ENCODE results near the gene KEAP1. TPM values are rescaled to one million over a fixed set of nuclear protein-coding genes. Genes with fewer than 3 reads are reported as not detected.
"Not testable (repeated sequence)": the region's sequence is repeated elsewhere in the genome, so short reads cannot be mapped to it uniquely, and the experiment has no call there.

Gene KEAP1
- 10 to 100 TPM; 66.2 to 86.9 (median 76.4) TPM for total RNA-seq

- Histone ChIP-seq H3K27me3 (no peaks in the 10 kb centered on the region), H3K4me1 (peaks cover 31 to 53% (median 35%) of the 10 kb centered on the region in 3 donors), H3K4me3 (peak within 1 kb of the TSS; percentile 89 to 97 (median 94)), H3K27ac (peak within 1 kb of the TSS; percentile 98 to 99 (median 98)), H3K9me3 (no peaks in the 10 kb centered on the region), H3K36me3 (peaks cover 0 to 20% (median 11%) of the 10 kb centered on the region in 3 donors)
- TF ChIP-seq POLR2A (IDR thresholded peaks at IDR 0.05) (no peak), CTCF (IDR thresholded peaks at IDR 0.05) (no peak)
- no peak for DNase-seq
- 8% methylated on average over 23 to 29 of the region's 73 CpGs for WGBS, 2 donors
- intact Hi-C loops (cut with DNase I): loop anchor here (5.0 kb wide), 1 partner anchor 64 kb away; the partner anchor contains the start of genes CDKN2D and KRI1
Observed at GRCh38 chr19:10503002-10503789, at the start of gene KEAP1. TSS of gene KEAP1 (minus strand) at chr19:10503356. CDS start at chr19:10500033, 3,323 bp downstream.

GRCh38 chr19:10552510-10553053 is 49.4 kb upstream of the KEAP1 start:
- peak overlapping the region; percentile 28 to 89 (median 80) for H3K27ac ChIP-seq
- no peak for DNase-seq
- peaks cover 30 to 99% (median 46%) of the 10 kb centered on the region in 3 donors for H3K36me3 ChIP-seq
- H3K9me3 ChIP-seq: no peaks in the 10 kb centered on the region
- WGBS, 2 donors: 61 to 82% methylated on average over 7 of the region's 12 CpGs
- H3K4me1 ChIP-seq: peaks cover 32 to 74% (median 34%) of the 10 kb centered on the region in 3 donors
- intact Hi-C loops (cut with DNase I): loop anchor here (5.0 kb wide), 1 partner anchor 40 kb away; no protein-coding TSS in a partner anchor
- no peaks in the 10 kb centered on the region for H3K27me3 ChIP-seq
- no peak overlapping the region for H3K4me3 ChIP-seq
- TF ChIP-seq CTCF (IDR thresholded peaks at IDR 0.05) (no peak), POLR2A (IDR thresholded peaks at IDR 0.05) (no peak)

GRCh38 chr19:10551698-10552301 is 48.6 kb upstream of the KEAP1 start:
- TF ChIP-seq CTCF (IDR thresholded peaks at IDR 0.05) (peak in 4 of 6 experiments; percentile 9 to 50 (median 23)), POLR2A (IDR thresholded peaks at IDR 0.05) (no peak)
- H3K36me3 ChIP-seq: peaks cover 28 to 99% (median 49%) of the 10 kb centered on the region in 3 donors

GRCh38 chr19:10551006-10551405 is 47.9 kb upstream of the KEAP1 start:
- not testable (repeated sequence) for DNase-seq, H3K9me3 ChIP-seq, H3K27me3 ChIP-seq, H3K4me3 ChIP-seq, H3K27ac ChIP-seq
- WGBS, 2 donors: 70 to 91% methylated on average over 8 to 9 of the region's 9 CpGs
- intact Hi-C loops (cut with DNase I): loop anchor here (5.0 kb wide), 1 partner anchor 39 kb away; no protein-coding TSS in a partner anchor
- Histone ChIP-seq H3K4me1 (peaks cover 31 to 70% (median 34%) of the 10 kb centered on the region in 3 donors), H3K36me3 (peaks cover 28 to 98% (median 52%) of the 10 kb centered on the region in 3 donors)

More at GRCh38 chr19:10551698-10552301, 48.6 kb upstream of the KEAP1 start:
- WGBS, 2 donors: 69 to 83% methylated on average over 6 of the region's 12 CpGs
- Histone ChIP-seq H3K9me3 (no peaks in the 10 kb centered on the region), H3K4me3 (no peak overlapping the region), H3K27ac (peak overlapping the region in 1 of 4 donors; percentile 29), H3K4me1 (peaks cover 32 to 70% (median 34%) of the 10 kb centered on the region in 3 donors), H3K27me3 (no peaks in the 10 kb centered on the region)
- intact Hi-C loops (cut with DNase I): loop anchor here (5.0 kb wide), 1 partner anchor 39 kb away; no protein-coding TSS in a partner anchor
- no peak for DNase-seq

- WGBS, 2 donors: 76 to 81% methylated on average over 6 of the region's 6 CpGs
- intact Hi-C loops (cut with DNase I): loop anchor here (5.0 kb wide), 1 partner anchor 38 kb away; no protein-coding TSS in a partner anchor
- Histone ChIP-seq H3K27me3 (no peaks in the 10 kb centered on the region), H3K9me3 (no peaks in the 10 kb centered on the region), H3K27ac (no peak overlapping the region), H3K36me3 (peaks cover 28 to 98% (median 52%) of the 10 kb centered on the region in 3 donors), H3K4me1 (peaks cover 31 to 70% (median 34%) of the 10 kb centered on the region in 3 donors), H3K4me3 (no peak overlapping the region)
- TF ChIP-seq CTCF (IDR thresholded peaks at IDR 0.05) (no peak), POLR2A (IDR thresholded peaks at IDR 0.05) (no peak)
- DNase-seq: no peak
Observed at GRCh38 chr19:10550336-10550735, 47.2 kb upstream of the KEAP1 start.

All from esophagus squamous epithelium (tissue), 5 donors.